AG08395 (cell line): ENCODE results near the gene FSIP2.
A peak's percentile ranks its signal among the peaks of the same experiment; 100 is the strongest.

ENCODE experiments used
- DNase-seq: peaks from one replicate; pipeline ENCODE4 v3.0.0; 2012; ENCODE audit warnings: mixed read lengths, low spot score

The FSIP2 gene, protein sequence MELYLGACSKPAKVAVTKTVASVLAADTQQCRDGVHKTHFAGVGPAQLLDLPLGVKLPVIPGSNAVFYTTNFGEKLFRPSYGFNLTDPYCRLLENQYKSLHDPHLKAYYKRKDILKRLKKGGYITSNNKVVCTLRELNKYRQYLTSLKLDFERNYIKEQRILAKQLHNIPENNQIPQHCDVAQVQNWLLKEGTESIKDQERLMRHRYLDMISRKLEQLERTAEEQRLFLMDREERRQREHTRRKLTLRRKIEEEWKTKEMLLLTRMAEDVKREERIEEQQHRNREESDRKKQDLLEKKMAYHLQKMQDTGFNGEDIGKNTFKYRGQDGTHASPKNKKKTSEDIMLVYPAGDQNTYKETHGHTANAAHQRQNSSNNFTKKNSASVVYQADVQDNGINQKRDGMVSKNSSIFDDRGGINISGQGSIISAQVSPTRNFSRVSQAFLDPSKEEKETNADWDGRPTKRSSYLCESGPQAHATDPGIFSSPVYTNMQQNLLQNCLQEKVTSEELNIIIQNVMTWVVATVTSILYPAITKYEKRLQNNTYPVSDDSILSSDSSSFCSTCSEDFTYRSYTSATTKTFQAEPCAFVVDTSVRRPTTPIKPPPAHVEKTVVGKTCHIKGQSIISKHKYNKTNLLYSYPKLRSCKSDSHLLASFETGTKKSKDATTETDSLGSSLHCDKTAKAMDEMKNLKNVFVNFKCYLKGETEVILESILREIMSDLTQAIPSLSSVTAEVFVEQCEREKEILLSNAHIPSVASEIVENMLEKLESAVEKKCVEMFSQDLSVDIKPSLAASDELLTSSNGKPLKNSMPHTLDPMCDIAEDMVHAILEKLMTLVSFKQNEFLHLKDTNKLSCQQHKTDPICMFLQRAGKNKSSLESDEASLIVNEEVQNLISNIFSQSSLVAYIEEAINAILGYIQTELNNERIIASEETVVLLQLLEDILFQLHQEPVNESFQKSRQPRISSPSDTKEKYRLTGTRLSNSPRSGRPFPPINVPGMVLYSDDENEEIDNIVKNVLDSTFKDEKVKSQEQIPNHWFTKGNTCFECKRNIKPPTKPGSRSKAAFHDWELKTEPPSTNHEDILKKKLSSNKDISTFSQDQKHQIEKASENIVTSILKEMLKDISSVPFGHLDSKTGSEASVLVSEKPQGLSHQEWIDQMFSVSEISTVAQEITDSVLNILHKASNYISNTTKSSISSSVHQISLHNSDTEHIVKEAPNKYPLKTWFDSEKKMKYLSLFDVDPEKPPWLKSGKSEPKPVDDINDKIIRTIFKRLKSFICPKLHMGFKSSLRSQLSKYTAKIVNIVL (N-terminal part only)

DNA sequence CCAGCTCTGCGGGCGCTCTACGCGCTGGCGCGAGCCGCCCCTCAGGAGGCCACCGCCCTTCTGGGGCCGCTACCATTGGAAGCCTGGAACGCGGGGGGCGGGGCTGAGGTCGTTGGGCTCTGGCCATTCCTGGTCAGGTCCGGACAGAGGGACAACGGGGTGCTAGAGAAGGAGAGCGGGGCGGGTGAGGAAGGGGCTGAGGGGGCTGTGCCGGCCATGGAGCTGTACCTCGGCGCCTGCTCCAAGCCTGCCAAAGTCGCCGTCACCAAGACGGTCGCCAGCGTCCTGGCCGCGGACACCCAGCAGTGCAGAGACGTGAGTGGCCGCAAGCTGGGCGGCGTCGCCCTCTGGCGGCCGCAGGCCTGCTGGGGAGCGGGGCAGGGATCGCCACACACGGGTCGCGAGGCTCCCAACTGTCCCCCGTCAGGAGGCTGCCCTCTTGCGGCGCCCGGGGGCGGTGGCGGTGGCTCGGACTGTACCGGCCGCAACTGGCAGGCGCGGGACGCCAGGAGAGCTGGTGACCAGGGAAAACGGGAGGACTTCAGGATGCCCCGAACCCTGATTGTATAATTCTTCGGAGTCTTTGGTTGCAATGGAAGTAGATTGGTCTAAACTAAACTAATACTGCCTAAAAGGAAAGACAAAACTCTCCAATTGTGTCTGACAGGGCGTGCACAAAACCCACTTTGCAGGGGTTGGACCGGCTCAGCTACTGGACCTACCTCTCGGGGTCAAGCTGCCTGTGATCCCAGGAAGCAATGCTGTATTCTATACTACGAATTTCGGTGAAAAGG is at the start of gene FSIP2:
FSIP2 (plus strand) TSS at position 126 of the 794 bp plus-strand sequence; CDS start at position 217, 91 bp downstream.
- DNase-seq = peak; percentile 50

DNA sequence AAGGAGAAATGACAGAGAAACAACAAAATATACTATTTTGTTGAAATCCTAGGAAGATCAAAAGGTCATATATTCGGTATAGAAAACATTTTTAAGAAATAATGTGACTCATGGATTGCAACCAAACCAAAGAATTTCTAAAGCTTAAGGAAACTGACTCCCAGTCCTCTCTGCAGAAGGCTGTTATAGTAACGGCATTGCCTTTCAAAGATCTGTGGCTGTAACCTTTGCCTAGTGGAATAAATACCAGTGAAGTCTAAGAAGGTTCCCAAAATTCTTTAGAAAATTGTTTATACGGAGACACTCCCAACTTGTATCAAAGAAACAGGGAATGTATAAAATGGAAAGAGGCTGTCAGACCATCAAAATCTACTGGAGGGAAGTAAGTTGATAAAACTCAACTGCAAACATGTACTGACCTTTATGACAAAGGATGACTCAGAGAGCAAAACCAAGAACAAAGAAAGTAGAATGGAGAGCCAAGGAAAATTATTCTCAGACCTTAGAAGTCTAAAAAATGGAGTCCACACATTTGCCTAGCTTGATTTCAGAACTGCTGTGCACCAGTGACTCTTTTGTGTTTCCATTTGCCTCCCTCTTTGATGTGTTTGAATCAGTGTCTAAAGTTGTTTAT is 48.6 kb upstream of the FSIP2 start:
- no peak for DNase-seq

DNA sequence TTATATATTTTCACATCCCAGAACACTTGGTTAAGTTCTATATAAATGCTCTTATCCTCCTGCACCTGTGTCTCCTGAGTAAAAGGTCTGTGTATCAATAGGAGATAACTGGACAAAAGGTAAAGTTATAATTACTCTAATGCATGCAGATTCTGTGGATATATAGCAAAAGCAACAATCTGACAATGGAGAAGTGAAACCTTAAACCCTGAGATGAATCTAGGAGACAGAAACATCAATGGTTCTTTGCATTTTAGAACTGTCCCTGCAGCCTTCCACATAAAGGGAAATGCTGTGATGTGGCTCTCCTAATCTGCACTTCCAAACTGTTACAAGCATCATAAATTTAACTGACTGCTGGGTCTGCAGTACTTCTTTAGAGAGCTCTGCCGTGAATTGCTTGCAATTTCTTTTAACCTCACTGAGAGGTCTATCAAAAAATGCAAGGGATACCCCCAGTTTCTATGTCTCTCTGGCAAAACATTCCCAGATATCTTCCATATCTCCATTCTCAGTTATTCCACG is 42.8 kb upstream of the FSIP2 start:
- no peak for DNase-seq

DNA sequence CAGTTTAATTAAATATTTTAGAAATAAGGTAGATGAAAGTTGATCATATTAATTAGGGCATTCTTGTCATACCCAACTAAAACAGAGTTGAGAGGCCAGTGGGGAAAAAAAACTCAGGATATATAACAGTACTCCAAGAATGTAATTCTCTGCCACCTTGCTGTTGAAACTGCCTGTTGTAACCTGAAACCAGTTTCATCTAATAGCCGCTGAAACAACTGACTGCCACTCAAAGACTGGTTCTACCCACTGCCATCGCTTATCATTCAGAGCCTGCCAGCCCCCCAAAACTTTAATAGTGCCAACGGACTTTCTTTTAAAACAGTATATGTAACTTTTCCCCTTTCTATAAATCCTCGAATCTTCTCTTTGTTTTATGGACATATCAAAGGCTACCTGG is 37.7 kb upstream of the FSIP2 start:
- DNase-seq = no peak

DNA sequence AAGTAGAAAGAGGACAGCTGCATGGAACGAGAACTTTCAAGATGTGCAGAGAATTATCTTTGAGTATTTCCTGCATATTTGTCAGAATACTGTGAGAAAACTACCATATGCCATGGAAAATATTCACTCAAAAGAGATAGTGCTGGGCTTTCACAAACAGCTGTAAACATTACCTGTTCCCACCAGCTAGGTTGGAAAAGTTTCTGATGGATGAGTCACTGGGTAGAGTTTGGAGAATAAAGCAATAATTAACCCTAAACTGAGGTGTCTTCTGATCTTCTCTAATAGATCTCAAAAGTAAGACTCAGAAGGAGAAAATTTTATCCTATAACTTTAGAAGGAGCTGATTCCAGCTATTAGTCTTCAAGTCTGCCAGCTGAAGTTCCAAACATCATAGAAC is 3.9 kb upstream of the FSIP2 start:
- DNase-seq = no peak

DNA sequence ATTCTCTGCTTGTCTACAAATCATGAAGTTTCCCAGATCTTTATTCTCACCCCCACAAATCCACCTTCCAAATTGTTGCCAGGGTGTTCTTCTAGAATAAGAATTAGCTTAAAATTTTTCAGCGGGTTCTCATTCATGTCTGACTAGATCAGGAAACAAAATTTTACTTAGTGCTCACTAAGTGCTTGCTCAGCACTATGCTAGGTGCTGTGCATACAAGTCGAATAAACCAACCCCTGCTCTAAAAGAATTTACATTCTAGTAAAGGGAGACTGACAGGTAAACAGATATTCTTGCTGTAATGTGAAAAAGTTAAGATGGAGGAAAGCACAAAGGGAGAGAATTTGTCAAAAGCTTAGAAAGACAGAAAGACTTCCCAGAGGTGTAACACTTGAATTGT is 2.4 kb upstream of the FSIP2 start:
- no peak for DNase-seq

DNA sequence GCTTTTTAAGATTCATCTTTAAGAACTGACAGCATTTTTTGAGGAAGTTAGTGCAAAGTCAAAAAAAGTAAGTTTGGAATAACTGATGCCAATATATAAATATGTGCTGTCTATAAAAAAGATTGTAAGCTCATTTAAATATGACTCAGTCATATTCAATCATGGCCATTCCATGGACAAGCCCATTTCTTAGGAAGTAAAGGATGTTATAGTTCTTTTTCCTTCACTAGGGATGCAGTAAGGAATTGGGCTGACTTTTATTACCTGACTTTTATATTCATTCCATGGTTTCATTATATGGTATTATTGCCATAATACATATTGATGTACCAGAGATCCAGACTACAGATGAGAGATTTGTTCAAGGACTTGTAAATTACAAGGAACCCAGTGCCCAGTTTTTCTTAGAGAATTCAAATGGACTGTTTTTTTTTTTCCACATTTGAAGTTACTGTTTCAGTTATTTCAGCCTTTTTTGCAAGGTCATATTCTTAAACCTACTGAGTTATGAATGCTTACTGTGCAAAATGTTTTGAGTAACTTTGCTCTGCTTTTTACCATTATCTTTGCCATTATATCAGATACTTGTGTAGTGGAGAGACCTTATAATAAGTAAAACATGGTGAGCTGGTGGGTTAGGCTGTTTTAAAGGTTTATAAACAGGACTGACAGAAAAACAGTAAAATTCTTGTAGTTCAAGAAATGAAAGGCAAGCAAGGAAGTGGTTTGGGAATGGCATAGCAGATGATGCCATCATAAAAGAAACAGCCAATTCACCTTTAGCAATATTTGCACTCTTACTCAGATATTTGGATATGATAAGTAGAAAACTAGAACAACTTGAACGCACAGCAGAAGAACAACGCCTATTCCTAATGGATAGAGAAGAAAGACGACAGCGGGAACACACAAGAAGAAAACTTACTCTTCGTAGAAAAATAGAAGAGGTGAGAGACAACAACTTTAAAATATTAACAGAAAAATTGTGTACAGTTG is 7.6 kb downstream of the FSIP2 start:
- DNase-seq = no peak

DNA sequence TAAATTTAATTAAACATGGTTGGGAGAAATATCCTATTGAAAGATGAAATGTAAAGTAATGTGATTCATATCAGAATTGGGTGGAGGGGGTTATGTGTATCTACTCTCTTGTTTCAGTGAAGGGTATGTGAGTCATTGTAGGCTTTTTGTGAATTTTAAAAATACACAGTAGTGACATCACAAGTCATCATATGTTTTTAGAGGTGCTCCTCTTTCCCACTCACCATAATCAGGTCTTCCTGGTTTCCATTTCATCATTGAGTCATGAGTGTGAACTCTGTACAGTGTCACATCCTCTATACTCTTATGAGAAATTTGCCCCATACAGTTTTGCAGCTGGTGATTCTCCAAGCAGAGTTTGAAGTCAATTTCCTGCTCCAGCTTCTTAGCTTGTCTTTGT is 18.8 kb downstream of the FSIP2 start:
- DNase-seq = no peak

DNA sequence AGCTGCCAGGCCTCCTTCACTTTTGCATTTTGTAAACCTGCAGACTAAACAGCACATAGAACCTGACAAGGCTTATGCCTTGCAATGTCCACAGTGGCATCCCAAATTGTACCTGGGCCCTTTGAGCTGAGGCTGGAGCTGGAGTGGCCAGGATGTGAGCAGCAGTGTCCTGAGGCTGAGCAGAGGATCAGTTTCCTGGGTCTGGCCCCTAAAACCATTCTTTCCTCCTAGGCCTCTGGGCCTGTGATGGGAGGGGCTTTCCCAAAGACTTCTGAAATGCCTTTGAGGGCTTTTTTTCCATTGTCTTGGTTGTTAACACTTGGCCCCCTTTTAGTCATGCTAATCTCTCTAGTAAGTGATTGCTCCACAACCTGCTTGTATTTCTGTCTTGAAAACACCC is 32.8 kb downstream of the FSIP2 start:
- DNase-seq = no peak

DNA sequence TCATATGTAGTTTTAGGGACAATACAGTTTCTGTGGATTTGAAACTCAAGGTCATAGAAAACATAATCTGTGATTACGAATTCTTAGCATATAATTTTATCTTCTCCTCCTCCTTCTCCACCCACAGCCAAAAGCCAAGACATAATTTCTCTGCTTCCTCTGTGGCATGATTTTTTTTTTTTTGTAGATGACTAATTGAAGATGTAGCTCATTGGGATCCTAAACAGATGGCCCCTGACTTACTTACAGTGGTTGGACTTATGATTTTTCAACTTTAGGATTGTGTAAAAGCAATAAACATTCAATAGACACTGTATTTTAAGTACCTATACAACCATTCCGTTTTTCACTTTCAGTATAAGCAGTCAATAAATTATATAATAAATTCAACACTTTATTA is 42.3 kb downstream of the FSIP2 start:
- no peak for DNase-seq

DNA sequence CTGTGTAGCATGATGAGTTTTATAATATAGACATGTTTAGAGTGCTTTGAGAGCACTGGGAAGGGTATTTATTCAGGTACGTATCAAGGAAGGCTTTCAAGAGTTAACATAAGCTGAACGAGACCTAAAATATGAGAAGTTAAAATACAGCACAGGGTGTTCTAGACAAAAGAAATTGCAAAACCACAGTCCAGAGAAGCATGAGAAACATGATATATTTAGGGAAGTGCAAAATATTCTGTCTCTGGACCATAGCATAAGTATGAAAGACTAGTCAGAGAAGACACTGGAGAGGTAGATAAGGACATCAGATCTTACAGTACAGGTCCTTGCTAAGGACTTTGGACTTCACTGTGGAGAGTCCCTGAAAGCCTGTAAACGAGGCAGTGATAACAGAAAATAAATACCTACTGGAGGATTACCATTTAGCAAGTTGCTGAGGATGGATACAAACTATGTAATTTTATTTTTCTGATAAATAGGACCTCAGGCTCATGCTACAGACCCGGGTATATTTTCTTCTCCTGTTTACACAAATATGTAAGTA is 43.7 kb downstream of the FSIP2 start:
- DNase-seq = no peak

DNA sequence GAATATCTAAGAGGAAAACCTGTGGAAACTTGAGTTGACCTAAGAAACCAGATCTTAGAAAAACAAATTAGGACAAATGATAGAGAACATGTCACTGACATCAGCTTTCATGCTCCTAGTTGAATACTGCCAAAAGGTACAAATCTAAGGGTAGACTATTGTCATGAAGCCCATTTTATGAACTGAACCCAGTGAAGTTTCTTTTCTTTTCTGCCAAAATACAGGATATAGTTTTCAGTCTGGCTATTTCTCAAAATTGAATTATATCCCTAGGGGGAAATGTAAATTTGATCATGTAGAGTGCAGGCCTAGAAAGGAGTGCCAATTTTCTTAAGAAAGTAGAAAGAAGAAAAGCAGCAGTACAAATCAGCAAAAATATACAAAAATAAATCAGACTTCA is 46.6 kb downstream of the FSIP2 start:
- DNase-seq = no peak

DNA sequence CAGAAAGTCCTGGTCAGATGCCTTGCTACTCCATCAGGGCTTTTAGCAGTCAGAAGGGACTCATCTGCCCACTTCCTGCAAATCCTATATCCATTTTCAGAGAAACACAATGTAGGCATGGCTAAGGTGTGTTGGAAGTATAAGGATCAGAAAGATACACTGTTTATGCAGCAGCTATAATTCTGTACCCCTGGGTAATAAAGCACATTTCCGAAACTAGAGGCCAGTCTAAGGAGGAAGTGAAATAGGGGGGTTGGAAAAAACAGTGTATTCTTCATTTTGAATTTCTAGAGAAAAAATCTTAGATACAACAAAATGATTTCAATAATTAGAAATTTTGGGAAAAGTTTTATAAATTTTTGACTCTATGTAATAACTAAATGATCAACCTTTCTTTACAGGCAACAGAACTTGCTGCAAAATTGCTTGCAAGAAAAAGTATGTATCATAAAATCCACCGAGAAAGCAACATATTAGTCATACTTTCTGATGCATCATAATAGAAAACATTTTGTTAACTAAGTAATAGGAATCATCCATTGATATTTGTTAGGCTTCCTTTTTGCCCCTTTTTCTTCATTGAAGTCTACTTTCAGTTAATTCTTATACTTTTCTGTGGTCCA is 47.4 kb downstream of the FSIP2 start:
- DNase-seq = no peak

DNA sequence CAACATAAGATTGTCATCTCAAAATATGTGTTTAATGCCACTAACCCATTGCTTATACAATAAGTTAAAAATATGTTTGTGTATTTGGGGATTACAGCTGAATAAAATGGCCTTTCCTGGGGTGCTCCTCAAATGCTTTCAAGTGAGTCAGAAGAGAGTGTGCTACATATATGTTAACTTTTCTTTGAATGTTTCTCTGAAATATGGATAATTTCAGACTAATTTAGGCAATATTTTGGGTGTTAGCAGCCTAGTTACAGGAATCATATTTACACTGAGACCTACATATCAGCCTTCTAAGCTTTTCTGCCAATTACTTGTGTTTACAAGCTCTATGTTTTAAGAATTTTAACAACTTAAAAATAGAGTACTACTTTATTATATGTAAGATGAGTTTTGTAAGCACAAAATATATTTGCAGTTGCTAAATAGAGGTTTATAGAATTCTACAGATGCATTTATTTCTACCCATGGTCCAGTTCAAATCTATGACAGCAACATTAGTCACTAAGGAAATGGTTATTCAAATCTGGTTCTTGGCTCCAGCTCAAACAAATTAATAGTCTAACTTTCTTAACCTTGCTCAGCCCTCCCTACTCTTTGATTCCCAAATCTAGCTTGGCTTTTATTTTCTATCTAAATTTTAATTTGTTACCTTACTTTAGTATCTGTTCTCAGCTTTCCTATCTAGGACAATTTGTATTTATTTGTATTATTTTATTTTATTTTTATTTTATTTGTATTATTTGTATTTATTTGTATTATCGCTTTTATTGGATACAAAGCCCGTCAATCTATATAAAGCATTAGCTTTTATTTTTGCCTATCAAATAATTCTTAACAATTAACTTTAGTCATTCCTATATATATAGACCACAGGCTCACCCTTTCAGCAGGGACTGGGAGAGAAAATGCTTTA is 48.9 kb downstream of the FSIP2 start:
- DNase-seq = peak; percentile 17

DNA sequence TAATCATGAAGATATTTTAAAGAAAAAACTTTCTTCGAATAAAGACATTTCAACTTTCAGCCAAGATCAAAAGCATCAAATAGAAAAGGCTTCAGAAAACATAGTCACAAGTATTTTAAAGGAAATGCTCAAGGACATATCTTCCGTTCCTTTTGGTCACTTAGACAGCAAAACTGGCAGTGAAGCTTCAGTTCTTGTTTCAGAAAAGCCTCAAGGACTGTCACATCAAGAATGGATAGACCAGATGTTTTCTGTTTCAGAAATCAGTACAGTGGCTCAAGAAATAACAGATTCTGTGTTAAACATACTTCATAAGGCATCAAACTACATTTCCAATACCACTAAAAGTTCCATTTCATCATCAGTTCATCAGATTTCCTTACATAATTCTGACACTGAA is 51.8 kb downstream of the FSIP2 start:
- no peak for DNase-seq

DNA sequence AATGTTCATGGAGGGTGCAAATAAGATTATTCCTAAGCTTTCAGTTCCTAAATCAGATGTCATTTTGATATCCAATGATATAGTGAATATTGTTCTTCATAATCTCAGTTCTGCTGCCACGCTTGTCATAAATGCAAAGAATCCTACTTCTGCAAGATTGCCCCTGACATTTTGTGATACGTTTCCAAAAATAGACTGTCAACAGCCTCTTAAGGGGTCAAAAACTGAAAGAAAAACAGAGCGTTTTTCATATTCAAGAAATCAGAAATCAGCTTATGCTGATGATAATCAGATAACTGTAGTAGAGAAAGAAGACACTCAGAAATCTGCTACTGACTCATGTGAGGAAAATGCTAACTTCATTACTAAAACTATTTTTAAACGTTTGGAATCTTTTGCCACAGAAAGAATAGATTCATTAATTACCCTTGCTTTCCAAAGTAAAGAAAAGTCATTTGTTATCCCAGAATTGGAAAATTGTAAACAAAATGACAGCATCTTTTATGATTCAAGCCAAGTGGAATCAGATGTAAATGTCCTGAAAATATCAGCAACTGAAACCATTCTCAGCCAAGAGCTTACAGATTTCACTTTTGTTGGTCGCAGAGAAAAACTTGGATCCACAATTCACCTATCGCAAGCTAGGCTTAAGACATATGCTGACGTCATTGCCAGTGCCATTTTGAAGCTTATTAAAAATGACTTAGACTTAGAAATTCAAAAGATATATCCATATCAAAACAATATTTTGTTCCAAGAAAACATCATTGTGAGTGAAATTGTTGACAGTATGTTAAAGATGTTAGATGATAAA is 55.1 kb downstream of the FSIP2 start:
- DNase-seq = no peak

DNA sequence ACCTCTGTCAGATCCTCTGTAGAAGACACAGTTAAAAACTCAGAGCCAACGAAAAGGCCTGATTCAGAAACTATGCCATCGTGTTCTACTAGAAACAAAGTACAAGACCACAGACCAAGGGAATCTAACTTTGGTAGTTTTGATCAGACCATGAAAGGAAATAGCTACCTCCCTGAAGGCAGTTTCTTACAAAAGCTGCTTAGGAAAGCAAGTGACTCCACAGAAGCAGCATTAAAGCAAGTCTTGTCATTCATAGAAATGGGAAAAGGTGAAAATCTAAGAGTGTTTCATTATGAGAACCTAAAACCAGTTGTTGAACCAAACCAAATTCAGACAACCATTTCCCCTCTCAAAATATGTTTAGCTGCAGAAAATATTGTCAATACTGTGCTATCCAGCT is 58.2 kb downstream of the FSIP2 start:
- no peak for DNase-seq
